DOHH2 (cell line): ENCODE measurements around the gene PYGB.

Experiments
- H3F3A ChIP-seq: fragments of 200-600 bp; sonication (generic), shearing (Covaris generic); 2 replicates; pipeline ENCODE4 v1.6.0; 2016; ENCODE audit warnings: antibody characterized with exemption, mild to moderate bottlenecking; ENCODE audit not compliant: control insufficient read depth, insufficient read depth
- H3K27ac ChIP-seq: fragments of 200-600 bp; sonication (generic); 2 replicates; pipeline ENCODE4 v1.5.1; 2014; ENCODE audit warnings: low read depth, mild to moderate bottlenecking, low read length, moderate library complexity
- H3K27me3 ChIP-seq: fragments of 200-600 bp; sonication (generic); 2 replicates; pipeline ENCODE4 v1.6.1; 2014; ENCODE audit warnings: mild to moderate bottlenecking, low read length, mixed read lengths; ENCODE audit not compliant: control insufficient read depth
- H3K36me3 ChIP-seq: fragments of 200-600 bp; sonication (generic); 2 replicates; pipeline ENCODE4 v1.6.1; 2014; ENCODE audit warnings: mild to moderate bottlenecking, low read length, moderate library complexity, mixed read lengths; ENCODE audit not compliant: control insufficient read depth
- H3K4me1 ChIP-seq: fragments of 200-600 bp; sonication (generic); 2 replicates; pipeline ENCODE4 v1.6.1; 2014; ENCODE audit warnings: mild to moderate bottlenecking, low read length, mixed read lengths; ENCODE audit not compliant: control insufficient read depth
- H3K4me2 ChIP-seq: fragments of 200-600 bp; sonication (generic); 2 replicates; pipeline ENCODE4 v1.6.0; 2014; ENCODE audit warnings: mild to moderate bottlenecking, low read length, moderate library complexity
- H3K4me3 ChIP-seq: fragments of 200-600 bp; sonication (generic); 2 replicates; pipeline ENCODE4 v1.5.1; 2014; ENCODE audit warnings: mild to moderate bottlenecking, low read length, mixed read lengths
- H3K79me2 ChIP-seq: fragments of 200-600 bp; sonication (generic); 2 replicates; pipeline ENCODE4 v1.6.1; 2014; ENCODE audit warnings: mild to moderate bottlenecking, low read length, mixed read lengths; ENCODE audit not compliant: control insufficient read depth
- H3K9me2 ChIP-seq: fragments of 200-600 bp; sonication (generic); replicated peaks from 2 replicates; pipeline ENCODE4 v1.6.1; 2014; ENCODE audit warnings: mild to moderate bottlenecking, low read length, mixed read lengths; ENCODE audit not compliant: control insufficient read depth
- H3K9me3 ChIP-seq: fragments of 200-600 bp; sonication (generic); 2 replicates; pipeline ENCODE4 v1.6.1; 2014; ENCODE audit warnings: antibody characterized with exemption, low read length, mixed read lengths; ENCODE audit not compliant: control insufficient read depth, insufficient read depth
- H4K20me1 ChIP-seq: fragments of 200-600 bp; sonication (generic); 2 replicates; pipeline ENCODE4 v1.6.0; 2014; ENCODE audit warnings: low read depth, mild to moderate bottlenecking, antibody characterized with exemption, low read length, moderate library complexity; ENCODE audit not compliant: control insufficient read depth, insufficient read depth
- CTCF ChIP-seq: fragments of 200-600 bp; sonication (generic); IDR thresholded peaks from one replicate; pipeline ENCODE4 v1.5.1; 2014; ENCODE audit warnings: antibody characterized with exemption, mild to moderate bottlenecking, low read depth, low read length; ENCODE audit not compliant: poor library complexity, severe bottlenecking
- EZH2phosphoT487 ChIP-seq: fragments of 200-600 bp; sonication (generic); IDR thresholded peaks from 2 replicates; pipeline ENCODE4 v1.6.1; 2017; ENCODE audit warnings: borderline replicate concordance, mild to moderate bottlenecking, antibody characterized with exemption, low read length, moderate library complexity, mixed read lengths

PYGB gene

GRCh38 chr20:25224941-25225340 is 22.9 kb upstream of the PYGB start:
- Histone ChIP-seq H3K4me1 (peaks cover 14% of the 10 kb centered on the region), H3K79me2 (no peaks in the 10 kb centered on the region), H3K27ac (no peak overlapping the region), H3F3A (0 out of 2 replicates have a peak, but pooled peaks cover 3% of the 10 kb centered on the region), H3K9me2 (no peaks in the 10 kb centered on the region), H3K9me3 (no peaks in the 10 kb centered on the region), H3K4me2 (no peak overlapping the region), H3K4me3 (no peak overlapping the region), H4K20me1 (peaks cover 6% of the 10 kb centered on the region; the same call in 1 of the 2 replicates), H3K36me3 (no peaks in the 10 kb centered on the region), H3K27me3 (no peaks in the 10 kb centered on the region)
- TF ChIP-seq EZH2phosphoT487 = no peak
- TF ChIP-seq CTCF = no peak

GRCh38 chr20:25225642-25226432 is 22.0 kb upstream of the PYGB start:
- H3K4me1 ChIP-seq = peaks cover 19% of the 10 kb centered on the region
- H3K79me2 ChIP-seq = no peaks in the 10 kb centered on the region
- no peaks in the 10 kb centered on the region for H3K27me3 ChIP-seq
- TF ChIP-seq EZH2phosphoT487 (no peak), CTCF (no peak)
- H3K4me2 ChIP-seq = no peak overlapping the region
- no peaks in the 10 kb centered on the region for H3K9me3 ChIP-seq
- H3K27ac ChIP-seq = no peak overlapping the region
- H3K4me3 ChIP-seq = no peak overlapping the region
- H3K36me3 ChIP-seq = no peaks in the 10 kb centered on the region
- H3F3A ChIP-seq = 0 out of 2 replicates have a peak, but pooled peaks cover 3% of the 10 kb centered on the region
- H4K20me1 ChIP-seq = peaks cover 6% of the 10 kb centered on the region; the same call in 1 of the 2 replicates
- H3K9me2 ChIP-seq = no peaks in the 10 kb centered on the region

- 0 out of 2 replicates have a peak, but pooled peaks cover 3% of the 10 kb centered on the region for H3F3A ChIP-seq
- H3K36me3 ChIP-seq = no peaks in the 10 kb centered on the region
- H4K20me1 ChIP-seq = peaks cover 6% of the 10 kb centered on the region; the same call in 1 of the 2 replicates
- H3K4me1 ChIP-seq = peaks cover 23% of the 10 kb centered on the region
- H3K79me2 ChIP-seq = no peaks in the 10 kb centered on the region
- no peaks in the 10 kb centered on the region for H3K9me3 ChIP-seq
- TF ChIP-seq CTCF (no peak), EZH2phosphoT487 (no peak)
- no peak overlapping the region for H3K27ac ChIP-seq
- no peak overlapping the region for H3K4me2 ChIP-seq
- H3K27me3 ChIP-seq = no peaks in the 10 kb centered on the region
- no peak overlapping the region for H3K4me3 ChIP-seq
- no peaks in the 10 kb centered on the region for H3K9me2 ChIP-seq
Observed at GRCh38 chr20:25226433-25227316, 21.2 kb upstream of the PYGB start.
